ENCODE results near the gene MPDU1.
"Not testable (repeated sequence)": the region's sequence is repeated elsewhere in the genome, so short reads cannot be mapped to it uniquely, and the experiment has no call there.

MPDU1 gene

DNA sequence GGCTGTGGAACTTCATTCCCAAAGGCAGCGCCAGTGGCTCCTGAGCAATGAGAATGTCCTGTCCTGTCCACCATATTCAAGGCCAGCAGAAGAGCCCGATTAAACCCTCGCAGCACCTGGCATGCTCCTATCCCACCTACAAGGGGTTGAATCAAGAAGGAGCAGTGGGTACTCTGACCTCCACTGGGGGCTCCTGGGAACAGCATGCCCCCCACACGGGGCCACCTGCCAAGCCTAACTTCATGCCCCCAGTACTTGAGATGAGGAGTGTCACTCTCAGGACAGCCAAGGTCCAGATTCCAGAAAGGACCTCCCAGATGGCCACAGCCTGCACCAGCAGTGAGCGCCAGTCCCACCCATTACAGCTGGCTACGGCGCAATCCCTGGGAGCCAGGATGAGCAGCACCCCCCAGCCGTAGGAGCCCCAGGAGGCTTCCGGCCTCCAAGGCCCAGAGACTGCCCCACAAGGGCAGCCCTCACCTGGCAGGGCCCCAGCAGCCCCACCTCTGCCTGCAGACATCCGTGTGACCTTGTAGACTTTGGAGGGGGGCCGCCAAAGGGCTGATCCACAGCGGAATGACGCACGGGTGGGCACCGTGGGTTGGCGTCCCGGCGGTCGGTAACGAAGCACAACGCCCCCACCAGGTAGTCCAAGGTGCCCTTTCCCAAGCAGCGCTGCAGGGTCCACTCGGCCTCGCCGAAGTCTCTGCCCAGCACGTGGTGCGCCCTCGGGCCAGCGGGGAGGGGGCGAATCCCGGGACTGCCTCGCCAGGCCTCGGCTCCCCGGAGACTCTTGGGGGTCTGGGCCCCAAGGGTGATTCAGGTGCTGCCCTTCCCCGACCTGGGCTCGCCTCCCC is 1.0 kb upstream of the MPDU1 start:
- FAIRE-seq, result no peak

GRCh38 chr17:7586673-7587419 is 3.2 kb downstream of the MPDU1 start:
- no peak for FAIRE-seq

GRCh38 chr17:7587420-7588151 is 3.9 kb downstream of the MPDU1 start:
- no peak for FAIRE-seq

- FAIRE-seq, result no peak
Observed at GRCh38 chr17:7588553-7589203, 5.0 kb downstream of the MPDU1 start.

DNA sequence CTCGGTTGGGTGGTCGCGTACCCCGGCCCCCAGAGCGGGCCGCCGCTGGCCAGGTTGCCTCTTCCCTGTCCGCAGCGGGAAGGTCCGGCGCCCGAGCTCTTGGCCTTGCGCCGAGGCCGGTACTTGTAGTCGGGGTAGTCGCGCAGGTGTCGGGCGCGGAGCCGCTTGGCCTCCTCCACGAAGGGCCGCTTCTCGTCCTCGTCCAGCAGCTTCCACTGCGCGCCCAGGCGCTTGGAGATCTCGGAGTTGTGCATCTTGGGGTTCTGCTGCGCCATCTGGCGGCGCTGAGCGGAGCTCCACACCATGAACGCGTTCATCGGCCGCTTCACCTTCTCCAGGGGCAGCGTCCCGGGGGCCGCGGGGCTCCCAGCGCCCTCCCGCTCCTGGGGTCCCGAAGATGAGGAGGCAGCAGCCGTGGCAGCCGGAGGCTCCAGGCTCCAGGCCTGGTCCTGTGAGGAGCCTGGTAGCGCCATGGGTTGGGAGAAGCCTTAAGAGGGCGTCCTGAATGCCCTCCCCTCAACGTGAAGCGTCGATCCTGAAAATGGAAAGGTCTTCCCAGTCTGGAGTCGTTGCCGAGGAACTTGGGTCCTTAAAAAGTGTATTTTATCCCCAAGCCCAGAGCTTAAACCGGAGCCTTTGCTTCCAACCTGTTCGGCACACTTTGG is 5.7 kb downstream of the MPDU1 start:
- no peak for FAIRE-seq

GRCh38 chr17:7589891-7590691 is 6.4 kb downstream of the MPDU1 start, which contains the start of gene SOX15:
SOX15 (minus strand) TSS chr17:7590094; CDS start chr17:7589676, 418 bp downstream.
- FAIRE-seq, result no peak

GRCh38 chr17:7590743-7591142 is 7.1 kb downstream of the MPDU1 start:
- FAIRE-seq, result no peak

- no peak for FAIRE-seq
Observed at GRCh38 chr17:7591596-7591995, 7.9 kb downstream of the MPDU1 start.

GRCh38 chr17:7592422-7593021 is 8.9 kb downstream of the MPDU1 start:
- FAIRE-seq, result no peak

DNA sequence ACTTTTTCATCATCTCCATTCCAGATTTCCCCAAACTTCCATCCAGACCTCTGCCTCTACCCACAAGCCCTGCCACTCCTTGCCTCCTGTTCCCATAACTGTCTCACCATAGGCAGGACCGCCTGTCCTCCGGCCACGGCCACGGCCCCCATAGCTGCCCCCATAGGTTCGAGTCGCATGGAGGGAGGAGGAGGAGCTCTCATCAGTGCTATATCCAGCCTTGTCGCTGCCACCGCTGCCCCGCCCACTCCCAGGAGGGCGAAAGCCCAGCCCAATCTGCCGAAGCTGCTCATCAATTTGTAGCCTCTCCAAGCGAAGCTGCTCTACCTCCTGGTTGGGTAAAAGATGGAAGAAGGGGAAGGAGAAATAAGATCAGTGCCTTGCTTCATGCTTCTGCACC is 9.6 kb downstream of the MPDU1 start:
- no peak for FAIRE-seq

DNA sequence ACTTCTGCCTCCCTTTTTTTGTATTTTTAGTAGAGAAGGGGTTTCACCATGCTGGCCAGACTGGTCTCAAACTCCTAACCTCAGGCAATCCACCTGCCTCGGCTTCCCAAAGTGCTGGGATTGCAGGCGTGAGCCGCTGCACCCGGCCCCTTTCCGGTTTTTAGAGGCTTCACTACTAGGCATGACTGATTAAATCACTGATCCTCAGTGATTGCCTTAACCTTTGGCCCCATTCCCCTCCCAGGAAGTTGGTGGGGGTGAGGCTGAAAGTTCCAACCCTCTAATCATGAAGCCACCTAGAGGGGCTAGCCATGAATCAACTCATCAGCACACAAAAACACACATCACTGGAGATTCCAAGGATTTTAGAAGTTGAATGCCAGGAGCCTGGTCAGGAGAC is 13.9 kb downstream of the MPDU1 start:
- not testable (repeated sequence) for FAIRE-seq

GRCh38 chr17:7606280-7606679 is 22.6 kb downstream of the MPDU1 start:
- FAIRE-seq, result no peak

DNA sequence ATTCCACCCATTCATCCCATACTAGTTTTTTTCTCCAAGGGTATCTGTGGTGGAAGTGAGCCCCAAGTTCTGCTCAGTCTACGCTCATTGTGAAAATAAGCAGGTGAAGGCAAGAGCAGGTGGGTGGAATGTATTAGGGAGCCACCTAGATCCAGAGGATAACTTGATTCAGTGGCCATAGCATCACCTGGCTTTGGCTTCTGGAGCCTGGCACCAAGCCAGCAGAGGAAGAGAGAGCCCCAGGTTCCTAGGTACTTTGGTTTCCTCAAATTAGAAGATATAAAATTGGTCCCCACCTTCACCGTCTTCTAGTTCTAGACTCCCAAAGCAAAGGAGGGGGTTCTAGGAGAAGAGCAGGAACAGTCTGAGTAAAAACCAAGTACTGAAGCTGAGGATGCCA is 27.0 kb downstream of the MPDU1 start:
- FAIRE-seq, result no peak

- no peak for FAIRE-seq
Observed at GRCh38 chr17:7611635-7612293, 28.1 kb downstream of the MPDU1 start.

GRCh38 chr17:7612294-7612640 is 28.6 kb downstream of the MPDU1 start:
- no peak for FAIRE-seq

DNA sequence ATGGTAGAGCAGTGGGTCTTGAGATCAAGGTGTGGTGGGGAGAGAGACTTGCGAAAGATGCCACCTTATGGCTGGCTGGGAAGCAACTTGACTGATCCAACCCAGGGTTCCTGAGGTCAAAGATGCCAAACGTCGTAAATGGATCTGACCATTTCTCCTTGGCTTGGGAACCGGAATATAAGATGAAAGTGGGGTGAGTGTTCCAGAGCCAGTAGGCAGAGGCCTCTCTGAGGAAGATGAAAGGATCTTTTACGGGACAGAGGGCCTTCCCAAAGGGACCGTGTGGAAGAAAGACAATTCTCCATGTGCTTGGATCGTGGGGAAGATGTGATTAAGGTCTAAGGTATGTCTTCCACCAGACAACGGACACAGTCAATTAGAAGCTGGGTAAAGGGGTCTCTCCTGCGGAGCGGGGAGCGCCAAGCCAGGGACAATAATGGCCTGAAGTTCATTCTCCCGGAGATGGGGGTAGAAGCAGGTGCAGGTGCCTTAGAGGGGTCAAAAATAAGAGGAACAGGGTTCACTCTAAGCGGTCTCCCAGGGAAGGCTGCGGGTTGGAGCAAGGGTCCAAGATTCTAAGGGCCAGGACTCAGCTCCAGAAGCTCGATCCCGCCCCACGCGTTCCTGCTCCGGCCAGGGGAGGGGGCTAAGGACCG is 30.2 kb downstream of the MPDU1 start:
- no peak for FAIRE-seq

GRCh38 chr17:7614425-7615264 is 31.0 kb downstream of the MPDU1 start, which contains the start of gene FXR2:
FXR2 (minus strand) TSS chr17:7614897; CDS start chr17:7614532, 365 bp downstream.
- no peak for FAIRE-seq

GRCh38 chr17:7615265-7615747 is 31.7 kb downstream of the MPDU1 start:
- FAIRE-seq, result peak; percentile 94

DNA sequence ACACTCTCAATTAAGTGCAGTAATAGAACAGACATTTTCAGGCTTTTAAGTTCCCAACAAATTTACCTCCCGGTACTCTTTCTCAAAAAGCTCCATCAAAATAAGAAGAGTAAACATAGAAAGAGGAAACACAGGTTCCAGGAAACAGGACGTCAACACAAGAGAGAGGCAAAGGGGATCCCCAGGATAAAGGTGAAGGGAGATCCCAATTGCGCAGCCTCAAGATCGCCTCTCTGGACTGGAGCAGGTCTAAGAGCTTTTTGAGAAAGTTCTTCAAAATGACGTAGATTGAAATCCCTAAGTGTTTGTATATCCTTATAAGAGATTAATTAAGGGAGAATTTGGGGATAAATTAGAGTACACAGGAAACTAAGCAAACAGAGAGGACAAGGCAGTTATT is 35.0 kb downstream of the MPDU1 start:
- no peak for FAIRE-seq

Measured in islet of Langerhans (tissue), 1 donor.